AML-193 (cell line): Measurements from ENCODE around the gene CCL7.
"Not testable (repeated sequence)": the region's sequence is repeated elsewhere in the genome, so short reads cannot be mapped to it uniquely, and the experiment has no call there.

Source experiments
- DNase-seq, 2 experiments: peaks; one replicate each; lab custom pipeline; 2025; lab: John Stamatoyannopoulos, UW

The CCL7 gene

DNA sequence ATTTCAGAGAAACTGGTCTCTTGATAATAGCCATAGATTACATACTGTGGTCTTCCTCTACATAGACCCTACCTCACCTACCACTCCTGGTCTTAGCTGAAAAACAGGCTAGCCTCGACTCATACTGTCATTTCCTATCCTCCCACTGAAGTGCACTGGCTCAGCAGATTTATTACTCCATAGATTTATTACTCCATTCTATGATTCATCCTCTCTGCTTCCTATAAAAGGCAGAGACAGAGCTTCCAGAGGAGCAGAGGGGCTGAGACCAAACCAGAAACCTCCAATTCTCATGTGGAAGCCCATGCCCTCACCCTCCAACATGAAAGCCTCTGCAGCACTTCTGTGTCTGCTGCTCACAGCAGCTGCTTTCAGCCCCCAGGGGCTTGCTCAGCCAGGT is at the start of gene CCL7:
Gene CCL7, plus strand, starts transcription at position 253 of the 400 bp plus-strand sequence. Its CDS starts 70 bp downstream, at position 323.
- no peak for DNase-seq

DNA sequence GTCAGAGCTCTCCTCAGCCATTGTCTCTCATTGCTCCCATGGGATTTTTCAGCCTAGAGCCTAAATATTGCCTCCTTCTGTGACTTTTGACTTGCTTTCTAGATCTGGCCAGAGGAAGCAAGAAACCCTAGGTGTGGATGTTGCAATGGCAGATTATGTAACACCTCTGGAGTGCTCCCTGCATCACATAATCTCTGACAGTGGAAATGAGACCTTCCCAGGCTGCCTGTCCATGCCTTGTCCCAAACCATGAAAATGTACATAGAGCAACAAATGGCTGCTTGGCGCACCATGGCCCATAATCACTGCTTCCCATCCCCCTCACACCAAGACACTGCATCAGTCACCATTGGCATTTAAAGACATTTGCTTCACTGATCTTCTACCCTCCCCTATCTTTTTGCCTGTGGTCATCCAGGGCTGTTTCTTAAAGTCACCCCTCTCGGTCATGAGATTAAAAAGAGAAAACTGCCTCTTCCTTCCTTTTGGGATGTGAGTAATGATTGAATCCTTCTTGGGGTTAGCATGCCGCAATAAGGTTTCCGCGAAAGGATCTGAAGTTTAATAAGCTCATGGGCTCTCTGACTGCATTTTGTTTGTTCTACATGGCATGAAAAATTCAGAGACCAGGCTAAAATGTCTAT is 49.1 kb upstream of the CCL7 start:
- DNase-seq = peak; percentile 85 to 86

DNA sequence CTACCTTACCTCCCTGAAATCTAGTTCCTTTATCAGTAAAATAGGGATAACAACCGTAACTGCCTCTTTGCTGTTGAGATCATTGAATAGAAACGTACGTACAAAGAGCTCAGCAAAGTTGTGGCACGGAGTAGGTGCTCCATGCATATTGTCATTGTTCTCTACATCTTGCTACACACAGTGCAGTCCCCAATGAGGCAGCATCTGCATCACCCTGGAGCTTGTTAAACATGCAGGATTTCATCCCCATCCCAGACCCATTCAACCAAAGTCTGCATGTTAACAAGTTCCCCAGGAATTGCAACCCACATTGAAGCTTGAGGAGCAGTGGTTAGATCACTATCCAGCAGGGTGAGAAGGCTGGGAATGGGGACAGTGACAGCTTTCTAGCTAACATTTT is 48.6 kb upstream of the CCL7 start:
- no peak for DNase-seq

DNA sequence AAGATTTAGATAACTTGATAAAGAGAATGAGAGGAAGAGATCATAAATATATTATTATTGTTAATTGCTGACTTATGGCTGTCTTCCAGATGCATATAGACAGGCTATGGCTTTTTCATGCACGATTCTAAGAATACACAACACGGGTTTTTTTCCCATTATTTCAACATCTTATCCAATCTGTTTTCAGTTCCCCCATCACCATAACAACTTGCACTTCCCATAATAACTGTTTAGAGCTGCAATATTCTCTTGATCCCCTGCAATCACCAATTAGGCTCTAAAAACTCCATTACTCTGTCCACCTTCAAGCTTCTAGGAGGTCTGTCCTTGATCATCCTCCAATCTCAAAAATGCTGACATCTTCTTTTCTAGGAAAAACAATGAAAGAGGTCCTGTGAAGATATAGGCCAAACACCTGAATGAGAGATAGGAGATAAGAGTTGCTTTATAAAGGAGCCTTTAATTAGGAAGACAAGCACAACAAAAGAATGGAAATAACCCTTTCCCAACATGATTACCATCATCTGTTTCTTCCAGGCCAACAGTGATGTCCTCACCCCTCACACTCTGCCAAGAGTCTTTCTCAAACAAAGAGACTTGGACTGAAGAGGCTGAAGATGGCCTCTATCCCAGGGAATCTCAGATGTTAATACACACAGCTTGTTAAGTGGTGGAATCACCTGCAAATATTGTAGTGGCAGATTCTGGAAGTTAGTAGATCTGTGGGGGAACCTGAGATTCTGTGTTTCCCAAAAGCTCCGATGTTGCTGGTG is 47.1 kb upstream of the CCL7 start:
- DNase-seq = peak; percentile 42 to 46

DNA sequence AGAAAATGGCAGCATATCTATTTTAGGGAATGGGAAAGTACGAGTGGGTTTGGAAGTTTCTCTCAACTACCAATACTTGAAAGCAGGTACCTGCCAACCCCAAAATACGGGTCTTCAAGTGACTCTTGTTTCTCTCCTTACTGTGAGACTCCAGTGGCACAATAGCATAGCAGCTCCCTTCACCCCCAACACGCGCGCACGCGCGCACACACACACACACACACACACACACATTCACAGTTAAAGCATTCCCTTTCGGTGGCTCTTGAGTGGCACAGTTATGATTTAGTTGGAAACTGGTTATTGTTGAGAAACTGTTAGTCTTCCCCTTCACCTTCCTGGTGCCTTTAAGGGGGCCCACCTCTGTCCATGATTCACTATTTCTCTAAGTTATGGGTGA is 45.0 kb upstream of the CCL7 start:
- DNase-seq = no peak

DNA sequence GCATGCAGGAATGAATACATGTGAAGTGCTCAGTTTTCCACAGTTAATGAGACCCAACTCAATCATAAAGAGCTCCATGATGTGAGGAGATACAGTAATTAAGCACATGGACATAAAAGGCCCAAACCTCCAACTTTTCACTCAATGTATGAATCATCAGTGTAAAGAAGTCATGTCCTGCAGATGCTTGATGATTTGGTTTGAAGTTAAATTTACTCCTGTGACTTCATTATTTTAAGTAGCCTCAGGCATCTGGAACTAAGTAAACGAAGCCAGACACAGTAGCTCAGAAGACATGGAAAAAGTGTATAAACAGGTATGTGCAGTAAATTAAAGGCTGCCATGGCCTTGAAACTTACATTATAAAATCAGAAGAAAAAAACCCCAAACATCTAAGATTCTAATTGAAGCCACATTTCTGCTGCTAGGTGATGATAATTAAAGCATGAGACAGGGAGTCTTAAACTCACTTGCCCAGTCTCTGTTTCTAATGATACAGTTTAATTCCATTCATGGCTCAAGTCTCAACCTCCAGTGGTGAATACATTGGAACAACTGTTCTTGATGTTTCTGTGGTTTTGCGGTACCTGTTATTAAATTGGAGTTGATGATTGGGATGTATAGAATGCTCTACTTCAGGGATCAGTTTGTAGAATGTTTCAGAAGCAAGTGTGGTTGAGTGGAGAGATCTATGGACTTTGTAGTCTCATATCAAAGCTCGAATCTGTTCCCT is 43.8 kb upstream of the CCL7 start:
- no peak for DNase-seq

DNA sequence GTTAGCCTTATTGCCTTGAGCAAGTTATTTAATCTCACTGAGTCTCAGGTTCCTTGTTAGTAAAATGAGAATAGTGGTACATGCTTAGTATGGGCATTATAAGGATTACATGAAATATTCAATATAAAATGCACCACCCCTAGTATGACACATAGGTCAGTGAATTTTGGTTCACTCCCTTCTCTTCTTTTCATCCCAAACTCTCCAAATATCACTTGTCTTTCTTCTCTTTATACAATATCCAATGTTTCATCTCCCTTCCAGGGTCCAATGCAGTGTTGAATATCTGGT is 43.3 kb upstream of the CCL7 start:
- no peak for DNase-seq

DNA sequence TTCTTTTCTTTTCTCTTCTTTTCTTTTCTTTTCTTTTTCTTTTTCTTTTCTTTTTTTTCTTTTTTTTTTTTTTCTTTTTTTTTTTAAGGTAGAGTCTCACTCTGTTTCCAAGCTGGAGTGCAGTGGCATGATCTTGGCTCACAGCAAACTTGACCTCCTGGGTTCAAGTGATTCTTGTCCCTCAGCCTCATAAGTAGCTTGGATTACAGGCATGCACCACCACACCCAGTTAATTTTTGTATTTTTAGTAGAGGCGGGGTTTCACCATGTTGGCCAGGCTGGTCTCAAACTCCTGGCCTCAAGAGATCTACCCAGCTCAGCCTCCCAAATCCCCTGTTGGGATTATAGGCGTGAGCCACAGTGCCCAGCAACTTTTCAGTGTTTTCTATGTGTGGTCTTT is 42.7 kb upstream of the CCL7 start:
- not testable (repeated sequence) for DNase-seq

DNA sequence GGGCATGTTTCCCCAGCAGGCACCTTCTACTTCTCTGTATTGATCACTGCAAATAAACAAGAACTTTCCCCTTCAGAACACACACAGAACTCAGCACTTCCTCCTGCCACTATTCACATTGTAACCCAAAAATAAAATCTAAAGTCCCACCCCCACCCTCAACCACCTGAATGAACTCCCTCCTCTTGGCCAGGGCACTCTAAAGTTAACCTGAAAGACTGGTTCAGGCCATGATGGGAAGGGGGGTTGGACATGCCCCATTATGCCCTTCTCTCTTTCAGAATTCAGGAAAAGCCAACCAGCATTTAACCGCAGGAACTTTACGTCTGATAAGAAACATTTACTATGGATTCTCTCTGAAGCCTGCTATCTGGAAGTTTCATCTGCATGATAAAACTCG is 42.3 kb upstream of the CCL7 start:
- no peak for DNase-seq

DNA sequence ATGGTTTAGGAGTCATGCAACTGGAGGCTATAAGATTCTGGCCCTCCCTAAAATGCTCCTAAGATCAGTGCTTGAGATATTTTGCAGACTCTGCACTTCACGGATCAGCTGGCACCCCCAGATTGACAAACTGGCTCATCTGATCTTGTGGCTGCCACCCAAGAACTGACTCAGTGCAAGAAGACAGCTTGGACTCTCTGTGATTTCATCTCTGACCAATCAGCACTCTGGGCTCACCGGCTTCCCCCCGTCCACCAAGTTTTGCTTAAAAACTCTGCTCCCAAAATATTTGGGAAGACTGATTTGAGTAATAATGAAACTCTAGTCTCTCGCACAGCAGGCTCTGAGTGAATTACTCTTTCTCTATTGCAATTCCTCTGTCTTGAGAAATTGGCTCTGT is 41.2 kb upstream of the CCL7 start:
- DNase-seq = no peak

DNA sequence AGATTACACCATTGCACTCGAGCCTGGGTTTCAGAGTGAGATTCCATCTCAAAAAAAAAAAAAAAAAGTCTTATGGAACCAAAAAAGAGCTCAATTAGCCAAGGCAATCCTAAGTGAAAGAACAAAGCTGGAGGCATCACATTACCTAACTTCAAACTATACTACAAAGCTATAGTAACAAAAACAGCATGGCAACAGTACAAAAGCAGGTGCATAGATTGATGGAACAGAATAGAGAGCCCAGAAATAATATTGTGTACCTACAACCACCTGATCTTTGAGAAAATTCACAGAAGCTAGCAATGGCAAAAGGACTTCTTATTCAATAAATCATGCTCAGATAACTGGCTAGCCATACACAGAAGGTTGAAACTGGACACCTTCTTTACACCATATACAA is 39.7 kb upstream of the CCL7 start:
- DNase-seq = no peak

DNA sequence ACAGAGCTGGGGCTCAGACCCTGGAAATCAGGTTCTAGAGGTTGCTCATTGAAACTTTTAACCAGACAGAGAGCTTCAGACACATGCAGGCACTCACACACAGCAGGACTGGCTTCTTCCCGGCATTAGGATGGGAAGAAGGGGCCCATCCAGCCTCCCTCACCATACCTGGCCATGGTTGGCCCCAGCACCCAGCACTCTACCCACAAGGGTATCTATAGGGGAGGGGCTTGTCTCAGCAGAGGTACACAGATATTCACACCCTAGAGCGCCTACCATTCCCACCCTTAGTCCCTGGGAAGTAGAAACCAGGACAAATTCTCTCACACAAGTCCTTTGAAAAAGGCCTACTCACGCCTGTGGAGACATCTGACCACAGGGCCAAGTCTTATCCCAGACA is 35.4 kb upstream of the CCL7 start:
- no peak for DNase-seq

DNA sequence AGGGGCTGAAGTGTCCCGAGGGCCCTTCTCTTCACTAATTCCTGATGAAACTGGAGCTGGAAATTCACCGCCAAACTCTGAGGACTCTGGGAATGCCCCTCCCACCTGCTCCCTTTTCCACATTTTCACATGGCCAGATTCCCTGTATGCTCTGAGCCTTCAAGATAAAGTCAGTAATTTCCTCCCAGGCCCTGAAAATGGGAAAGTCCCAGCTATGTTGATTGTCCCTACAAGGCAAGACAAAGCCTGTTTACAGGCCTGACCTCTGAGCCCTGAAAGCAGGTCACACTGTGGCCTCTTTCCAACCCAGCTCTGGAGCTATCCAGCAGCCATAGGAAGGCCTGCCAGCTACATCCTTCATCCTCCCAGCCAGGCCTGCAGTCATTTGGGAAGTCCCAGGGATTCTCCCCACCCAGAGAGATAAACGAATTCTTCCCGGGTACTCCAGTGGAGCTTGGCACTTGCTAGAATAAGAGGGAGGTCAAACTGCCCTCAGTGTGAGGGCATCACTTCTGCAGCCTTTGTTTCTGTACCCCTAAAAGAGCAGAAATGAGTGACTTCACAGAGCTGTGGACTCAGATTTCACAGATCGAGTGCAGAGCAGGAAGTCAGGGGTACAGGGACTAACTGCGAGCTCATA is 34.5 kb upstream of the CCL7 start:
- DNase-seq = no peak

DNA sequence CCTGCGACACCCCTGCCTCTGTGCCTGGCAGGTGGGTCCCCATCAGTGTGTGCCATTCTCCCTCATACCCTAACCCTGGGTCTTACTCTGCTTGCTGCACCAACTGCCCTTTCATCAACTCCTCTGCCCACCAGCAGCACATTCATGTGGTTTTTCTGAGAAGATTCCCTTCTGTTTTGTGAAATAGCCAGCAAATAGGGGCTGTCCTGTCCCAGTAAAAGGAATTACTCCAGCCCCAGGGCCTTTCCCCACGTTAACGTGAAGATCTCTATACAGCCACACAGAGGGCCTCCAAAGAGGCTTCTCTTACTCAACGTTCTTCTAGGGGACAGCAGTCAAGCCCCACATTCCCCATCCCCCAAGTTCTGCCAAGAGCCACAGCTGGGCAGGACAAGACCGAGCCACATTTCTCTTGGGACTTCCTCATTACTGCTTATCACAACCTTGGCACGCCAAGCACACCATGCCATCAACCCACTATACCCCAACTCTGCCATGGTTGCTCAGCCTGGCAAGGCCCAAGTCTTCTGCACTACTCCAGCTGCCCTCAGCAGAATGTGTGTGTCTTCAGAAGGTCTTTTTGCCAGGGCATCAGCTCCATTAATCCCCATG is 33.6 kb upstream of the CCL7 start:
- DNase-seq = peak; percentile 64 to 66

DNA sequence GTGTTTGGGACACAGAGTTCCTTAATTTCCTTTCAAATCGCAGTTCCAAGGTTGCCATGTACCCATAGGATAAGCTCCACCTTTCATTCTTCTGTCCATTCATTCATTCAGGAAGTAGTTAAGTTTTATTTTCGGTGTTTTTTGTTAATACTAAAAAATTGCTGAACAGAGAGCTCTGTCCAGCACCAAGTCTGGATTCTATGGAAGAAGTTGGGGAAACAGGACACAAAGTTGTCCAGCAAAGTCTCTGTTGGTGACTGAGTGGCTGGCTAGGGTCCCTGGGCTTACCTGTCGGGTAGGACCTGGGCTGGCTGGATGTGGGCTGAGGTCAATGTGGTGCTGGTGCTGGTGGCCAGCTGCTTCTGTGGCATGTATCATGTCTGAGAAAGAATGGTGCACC is 32.6 kb upstream of the CCL7 start:
- no peak for DNase-seq

DNA sequence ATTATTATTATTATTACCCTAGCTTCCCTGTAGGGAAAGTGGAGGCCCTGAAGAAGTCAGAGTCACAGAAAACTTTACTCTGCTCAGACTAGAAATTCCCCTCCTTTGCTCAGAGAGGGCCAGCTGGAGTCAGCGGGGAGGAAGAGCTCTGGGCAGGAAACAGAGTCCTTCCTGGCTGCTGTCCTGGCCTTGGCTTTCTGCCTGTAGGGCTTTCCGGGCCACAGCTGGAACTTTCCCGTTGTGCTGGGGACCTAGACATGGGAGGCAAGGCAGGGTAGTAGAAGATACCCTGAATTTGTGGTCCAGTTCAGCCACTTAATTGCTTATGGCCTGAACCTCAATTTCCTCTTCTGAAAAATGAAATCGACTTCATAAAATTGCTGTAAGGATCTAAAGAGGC is 29.0 kb upstream of the CCL7 start:
- peak; percentile 69 to 76 for DNase-seq

DNA sequence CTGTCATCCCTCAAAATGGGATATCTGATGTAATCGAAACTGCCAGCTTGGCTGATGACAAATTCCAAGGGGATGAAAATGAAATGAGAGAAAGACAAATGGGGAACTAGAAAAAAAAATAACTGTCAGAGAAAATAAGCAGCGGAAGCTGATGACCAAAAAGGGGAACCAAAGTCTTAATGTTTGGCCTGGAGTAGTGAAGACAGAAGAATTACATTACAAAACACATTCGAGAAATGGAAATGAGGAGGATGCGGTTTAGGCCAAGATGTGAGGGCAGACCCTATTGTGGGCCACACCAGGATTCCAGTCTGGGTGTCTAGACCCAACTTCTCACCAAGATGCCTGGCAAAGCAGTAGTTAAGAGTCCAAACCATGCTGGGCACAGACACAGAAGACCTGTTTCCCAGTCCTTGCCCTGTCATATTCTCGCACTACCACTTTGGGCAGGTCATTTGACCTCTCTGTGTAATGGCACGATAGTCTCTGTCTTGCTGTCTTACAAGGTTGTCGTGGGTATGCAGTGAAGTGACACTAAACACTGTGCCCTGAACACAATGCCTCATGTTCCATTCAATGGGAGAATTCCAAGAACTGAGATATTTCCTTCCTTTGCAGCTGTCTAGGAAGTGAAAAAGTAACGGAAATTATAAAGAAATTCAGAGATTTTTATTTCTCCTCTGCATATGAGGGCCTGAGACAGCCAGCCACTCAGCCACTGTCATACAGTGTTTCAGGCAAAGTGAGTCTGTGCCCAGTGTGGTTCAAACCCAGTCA is 27.2 kb upstream of the CCL7 start:
- peak; percentile 99 for DNase-seq

DNA sequence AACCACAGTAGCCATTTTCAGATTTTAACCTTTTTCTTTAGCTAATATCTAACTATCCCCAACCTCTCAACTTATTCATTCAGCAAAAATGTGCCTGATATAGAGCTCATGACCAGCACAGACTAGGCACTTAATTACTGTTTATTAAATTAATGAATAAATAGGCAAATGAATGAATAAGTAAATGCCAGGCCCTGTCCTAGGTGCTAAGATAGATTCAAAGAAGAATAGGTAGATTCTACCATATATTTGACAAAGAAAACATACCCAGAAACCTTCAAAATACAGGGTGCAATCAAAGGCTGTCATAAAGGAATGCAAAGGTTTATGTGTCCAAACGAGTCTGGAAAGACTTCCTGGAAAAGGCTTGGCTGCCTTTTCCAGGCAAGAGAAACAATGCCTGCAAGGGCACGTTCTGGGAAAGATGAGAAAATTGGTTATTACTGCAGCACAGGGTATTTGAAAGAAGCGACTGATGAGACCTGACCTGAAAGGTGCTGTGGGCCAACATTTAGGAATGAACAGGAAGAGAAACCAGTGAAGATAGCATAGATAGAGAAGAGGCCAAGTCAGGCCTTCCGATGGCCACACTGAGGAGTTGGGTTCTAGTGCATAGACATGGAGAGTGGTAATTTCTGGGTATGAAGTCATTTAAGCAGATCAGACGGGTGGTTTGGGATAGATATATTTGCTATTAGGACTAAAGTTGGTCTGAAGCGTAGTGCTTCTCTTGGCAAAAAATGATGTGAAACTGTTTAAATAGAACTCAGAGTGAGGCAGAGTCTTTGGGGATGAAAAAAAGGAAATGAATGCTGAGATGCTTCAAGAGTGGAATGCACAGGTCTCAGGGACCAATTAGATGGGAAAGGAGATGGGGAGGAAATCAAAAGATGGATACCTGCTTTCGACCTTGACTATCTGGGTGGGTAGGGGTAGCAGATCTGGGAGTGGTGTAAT is 26.4 kb upstream of the CCL7 start:
- no peak for DNase-seq

DNA sequence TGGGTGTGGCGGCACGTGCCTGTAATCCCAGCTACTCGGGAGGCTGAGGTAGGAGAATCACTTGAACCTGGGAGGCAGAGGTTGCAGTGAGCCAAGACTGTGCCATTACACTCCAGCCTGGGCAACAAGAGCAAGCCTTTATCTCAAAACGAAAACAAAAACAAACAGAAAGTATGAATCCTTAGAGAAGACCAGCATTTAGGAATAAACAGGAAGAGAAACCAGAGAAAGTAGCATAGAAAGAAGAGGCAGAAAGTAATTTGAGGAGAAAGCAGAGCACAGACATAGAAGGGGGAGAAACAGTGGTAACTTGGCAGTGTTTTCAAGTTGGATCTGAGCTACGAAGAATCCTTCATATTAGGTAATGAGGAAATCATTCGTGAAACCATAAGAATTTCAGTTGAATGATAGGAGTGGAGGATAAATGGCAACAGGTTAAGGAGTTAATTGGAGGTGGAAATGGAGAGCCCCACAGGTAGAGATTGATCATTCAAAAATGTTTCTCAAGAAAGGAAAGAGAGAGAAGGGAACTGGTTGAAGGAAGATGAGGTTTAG is 24.6 kb upstream of the CCL7 start:
- no peak for DNase-seq

DNA sequence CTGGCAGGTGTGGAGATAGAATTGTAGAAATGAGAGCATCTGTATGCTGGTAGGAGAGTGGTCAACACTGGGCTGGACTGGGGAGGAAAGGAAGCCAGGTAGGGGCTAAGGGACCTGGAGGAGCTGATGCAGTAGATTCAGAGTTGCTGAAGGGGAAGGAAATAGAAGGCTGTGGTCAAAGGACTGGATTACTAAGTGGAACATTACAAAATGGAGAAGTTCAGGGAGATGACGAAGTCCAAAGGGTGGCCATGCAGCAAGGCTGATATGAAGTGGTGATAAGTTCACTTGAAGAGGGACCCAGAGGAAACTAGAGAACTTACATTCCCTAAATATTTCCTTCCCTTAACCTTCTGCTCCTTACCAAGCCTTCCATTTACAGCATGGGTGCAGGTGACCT is 23.6 kb upstream of the CCL7 start:
- DNase-seq = peak; percentile 99
